ENCODE results near the gene CPLX1.

CPLX1 gene

GRCh38 chr4:832108-832507 is 6.2 kb upstream of the CPLX1 start:
- no peak for DNase-seq (ENCODE audit: low read depth)

- DNase-seq (ENCODE audit: low read depth), result no peak
Observed at GRCh38 chr4:831483-831805, 5.5 kb upstream of the CPLX1 start.

- DNase-seq (ENCODE audit: low read depth), result no peak
Observed at GRCh38 chr4:830601-831482, 4.9 kb upstream of the CPLX1 start.

- no peak for DNase-seq (ENCODE audit: low read depth)
Observed at GRCh38 chr4:829761-830600, 4.1 kb upstream of the CPLX1 start.

- no peak for DNase-seq (ENCODE audit: low read depth)
Observed at GRCh38 chr4:829291-829690, 3.4 kb upstream of the CPLX1 start.

- no peak for DNase-seq (ENCODE audit: low read depth)
Observed at GRCh38 chr4:828641-829271, 2.8 kb upstream of the CPLX1 start.

GRCh38 chr4:827209-828081 is 1.5 kb upstream of the CPLX1 start:
- DNase-seq (ENCODE audit: low read depth), result no peak

- no peak for DNase-seq (ENCODE audit: low read depth)
Observed at GRCh38 chr4:826508-827208, 729 bp upstream of the CPLX1 start.

- no peak for DNase-seq (ENCODE audit: low read depth)
Observed at GRCh38 chr4:825063-825970, 612 bp downstream of the CPLX1 start.

- DNase-seq (ENCODE audit: low read depth), result no peak
Observed at GRCh38 chr4:824461-825062, 1.4 kb downstream of the CPLX1 start.

- DNase-seq (ENCODE audit: low read depth), result no peak
Observed at GRCh38 chr4:823761-824460, 2.0 kb downstream of the CPLX1 start.

- DNase-seq (ENCODE audit: low read depth), result no peak
Observed at GRCh38 chr4:823176-823760, 2.7 kb downstream of the CPLX1 start.

- no peak for DNase-seq (ENCODE audit: low read depth)
Observed at GRCh38 chr4:822361-823175, 3.4 kb downstream of the CPLX1 start.

- no peak for DNase-seq (ENCODE audit: low read depth)
Observed at GRCh38 chr4:821631-822030, 4.3 kb downstream of the CPLX1 start.

GRCh38 chr4:821181-821591 is 4.7 kb downstream of the CPLX1 start:
- no peak for DNase-seq (ENCODE audit: low read depth)

GRCh38 chr4:820230-821172 is 5.4 kb downstream of the CPLX1 start:
- no peak for DNase-seq (ENCODE audit: low read depth)

All from stimulated activated CD8-positive, alpha-beta memory T cell treated with anti-CD3 and anti-CD28 coated beads, Interleukin-15, amount 100 ng/mL, for 24 hours (primary cell).